Measurements from ENCODE around the gene SAV1. TPM values are rescaled to one million over a fixed set of nuclear protein-coding genes. Genes with fewer than 3 reads are reported as not detected.
"Not testable (repeated sequence)": the region's sequence is repeated elsewhere in the genome, so short reads cannot be mapped to it uniquely, and the experiment has no call there.

The SAV1 gene
- total RNA-seq, 4 donors from 2014 or later, result 40.2 to 72.4 (median 48.6) TPM

DNA sequence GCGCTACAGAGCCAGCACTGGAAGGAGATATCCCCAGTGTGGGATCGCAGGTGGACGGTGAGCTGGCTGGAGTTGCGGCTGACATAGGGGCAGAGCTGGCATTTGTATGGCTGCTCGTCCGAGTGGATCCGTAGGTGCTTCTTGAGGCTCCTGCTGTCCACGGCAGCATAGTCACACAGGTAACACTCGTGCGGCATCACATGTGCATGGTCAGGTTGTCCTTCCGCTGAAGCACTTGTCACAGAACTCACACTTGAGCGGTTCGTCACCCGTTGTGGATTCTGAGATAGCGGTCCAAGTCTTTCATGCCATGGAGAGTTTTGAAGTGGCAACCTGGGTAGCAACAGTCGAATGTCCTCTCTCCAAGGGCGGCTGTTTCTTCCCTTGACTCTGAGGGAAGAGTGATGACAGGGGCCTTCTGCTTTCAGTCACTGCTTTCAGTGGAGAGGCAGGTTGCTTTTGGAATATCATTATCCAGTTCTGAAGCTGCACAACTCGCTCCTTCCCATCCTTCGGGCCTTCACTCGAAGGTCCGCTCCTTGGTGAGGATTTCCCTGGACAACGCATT is 37.0 kb upstream of the SAV1 start:
- H3K27me3 ChIP-seq, result no peaks in the 10 kb centered on the region
- H3K4me3 ChIP-seq (replicated peaks in 1 of 3), result no peak overlapping the region
- WGBS, 2 donors, result 49 to 65% methylated on average over 19 to 22 of the region's 22 CpGs
- TF ChIP-seq, protein P1, sequence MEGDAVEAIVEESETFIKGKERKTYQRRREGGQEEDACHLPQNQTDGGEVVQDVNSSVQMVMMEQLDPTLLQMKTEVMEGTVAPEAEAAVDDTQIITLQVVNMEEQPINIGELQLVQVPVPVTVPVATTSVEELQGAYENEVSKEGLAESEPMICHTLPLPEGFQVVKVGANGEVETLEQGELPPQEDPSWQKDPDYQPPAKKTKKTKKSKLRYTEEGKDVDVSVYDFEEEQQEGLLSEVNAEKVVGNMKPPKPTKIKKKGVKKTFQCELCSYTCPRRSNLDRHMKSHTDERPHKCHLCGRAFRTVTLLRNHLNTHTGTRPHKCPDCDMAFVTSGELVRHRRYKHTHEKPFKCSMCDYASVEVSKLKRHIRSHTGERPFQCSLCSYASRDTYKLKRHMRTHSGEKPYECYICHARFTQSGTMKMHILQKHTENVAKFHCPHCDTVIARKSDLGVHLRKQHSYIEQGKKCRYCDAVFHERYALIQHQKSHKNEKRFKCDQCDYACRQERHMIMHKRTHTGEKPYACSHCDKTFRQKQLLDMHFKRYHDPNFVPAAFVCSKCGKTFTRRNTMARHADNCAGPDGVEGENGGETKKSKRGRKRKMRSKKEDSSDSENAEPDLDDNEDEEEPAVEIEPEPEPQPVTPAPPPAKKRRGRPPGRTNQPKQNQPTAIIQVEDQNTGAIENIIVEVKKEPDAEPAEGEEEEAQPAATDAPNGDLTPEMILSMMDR (IDR thresholded peaks at IDR 0.05), result no peak
- no peak for TF ChIP-seq POLR2A (IDR thresholded peaks at IDR 0.05)
- H3K27ac ChIP-seq, result peak overlapping the region in 1 of 3 donors; percentile 51
- DNase-seq, result peak; percentile 92 to 94
- peaks cover 0 to 6% of the 10 kb centered on the region in 2 donors for H3K4me1 ChIP-seq
- no peaks in the 10 kb centered on the region for H3K9me3 ChIP-seq
- intact Hi-C loops (cut with DNase I), result no loop called here
- H3K36me3 ChIP-seq, result no peaks in the 10 kb centered on the region

DNA sequence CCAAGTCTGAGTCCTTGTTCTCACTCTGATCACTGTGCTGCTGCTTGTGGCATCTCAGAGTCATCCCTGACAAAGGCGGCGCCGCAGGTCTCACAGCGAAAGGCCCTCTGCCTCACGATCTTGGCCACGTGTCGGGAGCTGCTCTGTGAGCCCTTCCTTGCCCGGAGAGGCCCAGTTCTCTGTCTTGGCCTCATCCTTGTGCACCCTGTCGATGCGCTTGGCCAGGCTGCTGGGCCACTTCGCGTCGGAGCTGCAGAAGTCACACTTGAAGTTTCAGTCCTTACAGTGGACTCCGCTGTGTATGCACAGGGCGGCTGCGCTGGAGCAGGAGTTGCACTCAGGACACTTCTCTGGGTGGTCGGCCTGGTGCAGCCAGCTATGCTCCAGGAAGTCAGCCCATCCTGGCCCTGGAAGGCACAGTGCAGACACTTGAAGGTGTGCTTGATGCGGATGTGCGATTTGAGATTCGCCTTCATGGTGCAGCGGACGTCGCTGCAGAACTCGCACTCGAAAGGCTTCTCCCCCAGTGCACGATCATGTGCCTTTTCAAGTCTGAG is 36.4 kb upstream of the SAV1 start:
- no peaks in the 10 kb centered on the region for H3K27me3 ChIP-seq
- peaks cover 0 to 6% of the 10 kb centered on the region in 2 donors for H3K4me1 ChIP-seq
- no peaks in the 10 kb centered on the region for H3K36me3 ChIP-seq
- no peak overlapping the region for H3K27ac ChIP-seq
- H3K9me3 ChIP-seq, result no peaks in the 10 kb centered on the region
- TF ChIP-seq POLR2A (IDR thresholded peaks at IDR 0.05), result no peak
- TF ChIP-seq, protein P1 (IDR thresholded peaks at IDR 0.05), result no peak
- peak in 1 of 2 donors; percentile 7 for DNase-seq
- no peak overlapping the region for H3K4me3 ChIP-seq (replicated peaks in 1 of 3)
- intact Hi-C loops (cut with DNase I), result no loop called here
- 87% methylated on average over 13 to 20 of the region's 26 CpGs for WGBS, 2 donors

DNA sequence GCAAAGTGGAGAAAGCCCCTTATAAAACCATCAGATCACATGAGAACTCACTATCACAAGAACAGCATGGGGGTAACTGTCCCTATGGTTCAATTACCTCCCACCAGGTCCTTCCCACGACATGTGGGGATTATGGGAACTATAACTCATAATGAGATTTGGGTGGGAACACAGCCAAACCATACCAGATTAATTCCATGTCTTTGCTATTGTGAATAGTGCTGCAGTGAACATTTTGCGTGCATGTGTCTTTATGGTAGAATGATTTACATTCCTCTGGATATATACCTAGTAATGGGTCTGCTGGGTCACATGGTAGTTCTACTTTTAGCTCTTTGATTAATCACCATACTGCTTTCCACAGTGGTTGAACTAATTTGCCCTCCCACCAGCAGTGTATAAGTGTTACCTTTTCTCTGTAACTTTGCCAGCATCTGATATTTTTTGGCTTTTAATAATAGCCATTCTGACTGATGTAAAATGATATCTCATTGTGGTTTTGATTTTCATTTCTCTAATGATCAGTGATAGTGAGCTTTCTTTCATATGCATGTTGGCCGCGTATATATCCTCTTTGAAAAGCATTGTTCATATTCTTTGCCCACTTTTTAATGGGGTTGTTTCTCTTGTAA is 29.7 kb upstream of the SAV1 start:
- H3K27ac ChIP-seq, result no peak overlapping the region
- no peaks in the 10 kb centered on the region for H3K4me1 ChIP-seq
- H3K4me3 ChIP-seq (replicated peaks in 1 of 3), result no peak overlapping the region
- no peak for DNase-seq
- WGBS, 2 donors, result 80 to 87% methylated on average over 4 of the region's 4 CpGs
- no peaks in the 10 kb centered on the region for H3K36me3 ChIP-seq
- TF ChIP-seq, protein P1 (IDR thresholded peaks at IDR 0.05), result no peak
- no peak for TF ChIP-seq POLR2A (IDR thresholded peaks at IDR 0.05)
- H3K27me3 ChIP-seq, result no peaks in the 10 kb centered on the region
- no peaks in the 10 kb centered on the region for H3K9me3 ChIP-seq
- intact Hi-C loops (cut with DNase I), result no loop called here

DNA sequence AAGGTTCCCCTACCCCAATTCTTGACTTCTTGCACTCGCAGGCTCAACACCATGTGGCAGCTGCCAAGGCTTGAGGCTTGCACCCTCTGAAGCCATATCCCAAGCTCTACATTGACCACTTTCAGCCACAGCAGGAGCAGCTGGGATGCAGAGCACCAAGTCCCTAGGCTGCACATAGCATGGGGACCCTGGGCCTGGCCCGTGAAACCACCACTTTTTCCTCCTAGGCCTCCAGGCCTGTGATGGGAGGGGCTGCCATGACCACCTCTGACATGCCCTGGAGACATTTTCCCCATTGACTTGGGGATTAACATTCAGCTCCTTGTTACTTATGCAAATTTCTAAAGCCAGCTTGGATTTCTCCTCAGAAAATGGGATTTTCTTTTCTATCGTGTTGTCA is 26.2 kb upstream of the SAV1 start:
- intact Hi-C loops (cut with DNase I); H3K36me3 ChIP-seq; H3K27ac ChIP-seq; H3K4me3 ChIP-seq (replicated peaks in 1 of 3); H3K27me3 ChIP-seq; H3K9me3 ChIP-seq; H3K4me1 ChIP-seq; DNase-seq: not testable (repeated sequence)
- 97% methylated on average over 3 of the region's 3 CpGs for WGBS, 2 donors

DNA sequence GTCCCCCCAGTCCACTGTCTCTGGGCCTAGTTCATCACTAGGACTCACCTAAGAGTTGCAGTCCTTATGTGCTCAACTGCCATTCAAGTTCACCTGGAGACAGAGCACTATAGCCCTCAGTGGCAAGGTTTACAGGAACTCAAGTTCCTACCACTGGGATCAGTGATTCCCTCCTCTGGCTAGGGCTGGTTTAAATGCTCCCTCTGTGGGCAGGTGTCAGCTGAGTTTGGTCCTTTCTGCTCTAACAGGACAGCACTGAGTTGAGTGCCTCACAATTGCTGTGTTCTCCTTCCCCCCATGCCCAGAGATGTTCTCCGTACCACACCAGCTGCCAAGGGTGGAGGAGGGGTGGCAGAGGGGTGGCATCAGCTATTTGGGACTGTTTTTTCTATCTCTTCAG is 20.8 kb upstream of the SAV1 start:
- WGBS, 2 donors, result 93 to 100% methylated on average over 1 of the region's 1 CpG
- DNase-seq, result no peak
- intact Hi-C loops (cut with DNase I), result no loop called here
- TF ChIP-seq POLR2A (IDR thresholded peaks at IDR 0.05), result no peak
- Histone ChIP-seq H3K9me3 (no peaks in the 10 kb centered on the region), H3K4me1 (no peaks in the 10 kb centered on the region), H3K36me3 (no peaks in the 10 kb centered on the region), H3K27ac (no peak overlapping the region), H3K27me3 (no peaks in the 10 kb centered on the region), H3K4me3 (replicated peaks in 1 of 3) (no peak overlapping the region)

DNA sequence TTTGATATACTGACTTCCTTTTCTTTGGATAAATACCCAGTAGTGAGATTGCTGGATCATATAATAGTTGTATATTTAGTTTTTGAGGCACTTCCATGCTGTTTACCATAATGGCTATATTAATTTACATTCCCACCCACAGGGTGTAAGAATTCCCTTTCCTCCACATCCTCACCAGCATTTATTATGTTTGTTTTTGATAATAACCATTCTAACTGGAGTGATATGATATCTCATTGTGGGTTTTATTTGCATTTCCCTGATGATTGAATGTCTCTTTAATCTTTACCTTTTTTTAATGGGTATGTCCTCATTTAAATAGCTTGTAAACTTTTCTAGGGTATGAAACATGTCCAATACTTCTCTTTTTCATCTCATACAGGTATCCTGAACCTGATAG is 11.6 kb upstream of the SAV1 start:
- no peaks in the 10 kb centered on the region for H3K9me3 ChIP-seq
- TF ChIP-seq POLR2A (IDR thresholded peaks at IDR 0.05), result no peak
- TF ChIP-seq, protein P1 (IDR thresholded peaks at IDR 0.05), result no peak
- no peak overlapping the region for H3K27ac ChIP-seq
- H3K36me3 ChIP-seq, result no peaks in the 10 kb centered on the region
- H3K27me3 ChIP-seq, result no peaks in the 10 kb centered on the region
- no peak overlapping the region for H3K4me3 ChIP-seq (replicated peaks in 1 of 3)
- intact Hi-C loops (cut with DNase I), result no loop called here
- H3K4me1 ChIP-seq, result peaks cover 10% of the 10 kb centered on the region in 2 donors
- DNase-seq, result no peak
